Activated CD8-positive, alpha-beta T cell treated with anti-CD3 and anti-CD28 coated beads for 36 hours (primary cell): ENCODE measurements around the gene RAPGEF5. TPM values are rescaled to one million over a fixed set of nuclear protein-coding genes. Genes with fewer than 3 reads are reported as not detected.

Source experiments
- ATAC-seq: fragments of 200-7000 bp; cut with Tn5 transposase; one replicate; pipeline ENCODE4 v1.10.0; 2021; ENCODE audit warnings: mild to moderate bottlenecking, moderate library complexity
- CTCF ChIA-PET: fragments of 350-600 bp; sonication (Branson Sonifier 250); formaldehyde crosslinking; loops from one replicate; lab custom pipeline; 2021; ENCODE audit warnings: antibody characterized with exemption; lab: Charles Lee
- POLR2A ChIA-PET: fragments of 350-600 bp; sonication (Branson Sonifier 250); formaldehyde crosslinking; loops from one replicate; lab custom pipeline; 2021; ENCODE audit warnings: antibody characterized with exemption; lab: Charles Lee
- DNase-seq: peaks from one replicate; pipeline ENCODE4 v3.0.0-alpha.2; 2020
- H3K27ac Mint-ChIP-seq: one replicate; pipeline ENCODE4 v1.8.0; 2021; ENCODE audit warnings: mild to moderate bottlenecking, mixed read lengths
- H3K27me3 Mint-ChIP-seq: one replicate; pipeline ENCODE4 v1.8.0; 2021; ENCODE audit warnings: mixed read lengths
- H3K36me3 Mint-ChIP-seq: one replicate; pipeline ENCODE4 v1.8.0; 2021; ENCODE audit warnings: low read depth, mixed read lengths
- H3K4me1 Mint-ChIP-seq: one replicate; pipeline ENCODE4 v1.8.0; 2021; ENCODE audit warnings: low read depth, mixed read lengths
- H3K4me3 Mint-ChIP-seq: one replicate; pipeline ENCODE4 v1.8.0; 2021; ENCODE audit warnings: mild to moderate bottlenecking, moderate library complexity, mixed read lengths
- H3K9me3 Mint-ChIP-seq: one replicate; pipeline ENCODE4 v1.8.0; 2021; ENCODE audit warnings: mixed read lengths
- intact Hi-C: fragments of 100-400 bp; cut with micrococcal nuclease; formaldehyde crosslinking; loops from one replicate; pipeline ENCODE4 v1.10.0; 2022
- total RNA-seq, 2 experiments: library from RNA; stranded (reverse); gene quantifications; one replicate each; pipeline ENCODE4 v1.2.3, GENCODE V29; 2021
- TF ChIP-seq, protein P1 (sequence below): fragments of 200-600 bp; IDR thresholded peaks from one replicate; pipeline ENCODE4 v1.8.0; 2022; ENCODE audit warnings: antibody characterized with exemption, mild to moderate bottlenecking

RAPGEF5 gene
- total RNA-seq, 2 experiments from 2014 or later: 0.92 to 0.99 TPM

DNA sequence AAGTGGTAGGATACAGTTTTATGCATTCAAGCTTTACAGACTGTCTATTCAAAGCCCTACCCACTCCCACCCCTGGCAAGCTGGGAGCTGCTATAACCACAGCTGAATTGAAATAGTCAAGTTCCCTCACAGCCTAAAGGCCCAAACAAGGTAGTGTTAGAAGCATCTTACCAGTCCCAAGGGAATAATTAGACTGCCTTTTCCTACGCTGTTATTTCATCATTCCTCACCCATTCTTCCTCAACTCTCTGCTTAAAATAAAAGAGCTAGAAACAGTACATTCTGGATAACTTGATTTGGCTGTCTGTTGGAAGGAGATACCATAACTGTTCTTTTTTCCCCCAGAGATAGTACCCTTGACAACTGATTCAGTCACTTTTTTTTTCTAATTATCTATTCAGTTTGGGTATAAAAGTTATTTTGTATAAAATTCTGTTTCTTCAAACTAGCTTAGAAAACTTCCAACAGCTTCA, 54.0 kb downstream of the RAPGEF5 start:
- DNase-seq: no peak
- Mint-ChIP-seq H3K36me3 (peaks cover 2% of the 10 kb centered on the region), H3K9me3 (peaks cover 6% of the 10 kb centered on the region), H3K4me1 (no peaks in the 10 kb centered on the region), H3K27ac (no peak overlapping the region), H3K27me3 (peaks cover 2% of the 10 kb centered on the region), H3K4me3 (no peak overlapping the region)
- POLR2A ChIA-PET: no interaction called here
- intact Hi-C loops: no loop called here
- CTCF ChIA-PET: interaction anchor here (0.8 kb wide), 1 partner anchor 193 kb away, joined by 5 read pairs; no protein-coding TSS in a partner anchor
- no peak for ATAC-seq
- TF ChIP-seq, protein P1, sequence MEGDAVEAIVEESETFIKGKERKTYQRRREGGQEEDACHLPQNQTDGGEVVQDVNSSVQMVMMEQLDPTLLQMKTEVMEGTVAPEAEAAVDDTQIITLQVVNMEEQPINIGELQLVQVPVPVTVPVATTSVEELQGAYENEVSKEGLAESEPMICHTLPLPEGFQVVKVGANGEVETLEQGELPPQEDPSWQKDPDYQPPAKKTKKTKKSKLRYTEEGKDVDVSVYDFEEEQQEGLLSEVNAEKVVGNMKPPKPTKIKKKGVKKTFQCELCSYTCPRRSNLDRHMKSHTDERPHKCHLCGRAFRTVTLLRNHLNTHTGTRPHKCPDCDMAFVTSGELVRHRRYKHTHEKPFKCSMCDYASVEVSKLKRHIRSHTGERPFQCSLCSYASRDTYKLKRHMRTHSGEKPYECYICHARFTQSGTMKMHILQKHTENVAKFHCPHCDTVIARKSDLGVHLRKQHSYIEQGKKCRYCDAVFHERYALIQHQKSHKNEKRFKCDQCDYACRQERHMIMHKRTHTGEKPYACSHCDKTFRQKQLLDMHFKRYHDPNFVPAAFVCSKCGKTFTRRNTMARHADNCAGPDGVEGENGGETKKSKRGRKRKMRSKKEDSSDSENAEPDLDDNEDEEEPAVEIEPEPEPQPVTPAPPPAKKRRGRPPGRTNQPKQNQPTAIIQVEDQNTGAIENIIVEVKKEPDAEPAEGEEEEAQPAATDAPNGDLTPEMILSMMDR: no peak

DNA sequence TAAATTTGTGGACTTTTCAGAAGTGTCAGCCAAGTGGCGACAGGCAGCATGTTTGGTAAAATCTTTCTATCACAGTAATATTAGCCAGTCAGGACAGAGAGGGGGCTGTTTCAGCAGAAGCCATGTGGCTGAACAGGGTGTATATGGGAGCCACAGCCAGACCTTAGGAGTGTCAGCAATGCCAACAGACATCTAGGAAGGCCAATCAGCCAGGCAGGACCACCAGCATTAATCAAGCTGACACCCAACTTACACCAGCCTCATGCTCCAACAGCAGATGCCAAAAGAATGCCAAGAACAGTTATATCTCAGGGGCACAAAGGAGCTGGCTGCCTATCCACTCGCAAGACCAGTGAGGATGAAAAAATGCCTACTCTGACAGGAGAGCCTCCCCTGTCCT, 54.8 kb downstream of the RAPGEF5 start:
- intact Hi-C loops: no loop called here
- TF ChIP-seq, protein P1: no peak
- Mint-ChIP-seq H3K27ac (no peak overlapping the region), H3K36me3 (peaks cover 2% of the 10 kb centered on the region), H3K4me3 (no peak overlapping the region), H3K4me1 (no peaks in the 10 kb centered on the region), H3K27me3 (peaks cover 2% of the 10 kb centered on the region), H3K9me3 (peaks cover 6% of the 10 kb centered on the region)
- POLR2A ChIA-PET: no interaction called here
- DNase-seq (no peak), ATAC-seq (no peak)
- CTCF ChIA-PET: no interaction called here

DNA sequence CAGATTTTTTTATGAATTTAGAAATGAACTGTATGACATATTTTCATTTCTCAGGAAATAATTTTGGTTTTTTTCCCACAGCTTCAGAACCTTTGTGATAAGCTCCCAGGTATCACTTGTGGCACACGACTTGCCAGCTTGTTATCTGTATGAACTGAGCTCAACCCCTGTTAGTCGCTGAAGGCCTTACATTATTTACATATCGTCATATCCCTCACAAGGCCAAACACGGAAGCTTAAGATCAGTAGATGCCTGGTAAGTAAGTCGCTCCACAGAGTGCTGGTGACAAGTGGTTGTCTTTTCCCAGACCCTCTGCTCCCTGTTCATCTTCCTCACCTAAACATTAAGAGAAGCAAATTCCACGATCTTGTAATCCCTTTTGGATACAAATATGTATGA, 55.2 kb downstream of the RAPGEF5 start:
- Mint-ChIP-seq H3K36me3 (peaks cover under 1% of the 10 kb centered on the region), H3K4me3 (no peak overlapping the region), H3K27me3 (peaks cover under 1% of the 10 kb centered on the region), H3K4me1 (no peaks in the 10 kb centered on the region), H3K9me3 (peaks cover 3% of the 10 kb centered on the region), H3K27ac (no peak overlapping the region)
- POLR2A ChIA-PET: no interaction called here
- DNase-seq: no peak
- TF ChIP-seq, protein P1: no peak
- no peak for ATAC-seq
- CTCF ChIA-PET: no interaction called here
- intact Hi-C loops: no loop called here

DNA sequence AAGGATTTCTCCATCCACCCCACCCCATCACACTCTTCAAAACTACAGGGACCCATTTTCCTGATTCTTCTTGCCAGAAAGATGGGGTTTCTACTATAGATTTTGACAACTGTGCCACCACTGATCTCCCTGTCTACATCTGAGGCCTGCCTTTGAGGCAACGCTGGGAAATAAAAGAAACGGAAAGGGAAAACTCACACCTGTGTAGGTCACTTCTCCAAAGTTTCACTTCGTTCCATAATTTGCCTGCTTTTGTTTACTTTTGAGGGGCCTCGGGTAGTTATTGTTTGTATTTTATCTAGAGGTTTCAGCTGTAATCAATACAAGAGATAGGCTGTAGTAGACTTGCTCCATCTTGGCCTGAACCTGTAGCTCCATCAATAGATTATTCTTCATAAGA, 56.1 kb downstream of the RAPGEF5 start:
- ChIA-PET CTCF (no interaction called here), POLR2A (no interaction called here)
- intact Hi-C loops: no loop called here
- Mint-ChIP-seq H3K9me3 (peaks cover 3% of the 10 kb centered on the region), H3K4me3 (no peak overlapping the region), H3K4me1 (no peaks in the 10 kb centered on the region), H3K27me3 (no peaks in the 10 kb centered on the region), H3K27ac (no peak overlapping the region), H3K36me3 (no peaks in the 10 kb centered on the region)
- TF ChIP-seq, protein P1: no peak
- ATAC-seq: no peak
- no peak for DNase-seq

DNA sequence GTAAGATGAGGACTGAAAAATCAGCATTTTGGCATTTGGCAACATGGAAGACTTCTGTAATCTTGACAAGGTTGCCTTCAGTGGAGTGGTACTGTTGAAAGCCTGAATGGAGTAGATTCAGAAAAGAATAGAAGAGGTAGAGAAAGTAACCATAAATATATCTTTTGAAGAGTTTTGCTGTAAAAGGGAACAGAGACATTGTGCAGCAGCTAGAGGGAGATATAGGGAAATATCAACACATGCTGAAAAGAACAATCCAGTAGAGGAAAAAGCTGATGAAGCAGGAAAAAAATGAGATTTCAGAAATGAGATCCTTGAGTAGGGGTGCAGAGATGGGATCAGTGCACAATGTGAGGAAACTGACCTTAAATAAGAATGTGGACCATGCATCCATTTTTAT, 60.0 kb downstream of the RAPGEF5 start:
- CTCF ChIA-PET: no interaction called here
- ATAC-seq (no peak), DNase-seq (no peak)
- no peaks in the 10 kb centered on the region for H3K36me3 Mint-ChIP-seq
- intact Hi-C loops: loop anchor here (10.0 kb wide), 1 partner anchor 182 kb away; no protein-coding TSS in a partner anchor
- H3K27me3 Mint-ChIP-seq: peaks cover 4% of the 10 kb centered on the region
- TF ChIP-seq, protein P1: no peak
- peaks cover 12% of the 10 kb centered on the region for H3K4me1 Mint-ChIP-seq
- POLR2A ChIA-PET: no interaction called here
- H3K4me3 Mint-ChIP-seq: no peak overlapping the region
- H3K27ac Mint-ChIP-seq: no peak overlapping the region
- H3K9me3 Mint-ChIP-seq: no peaks in the 10 kb centered on the region
